SHP77 treated with DMSO at 0.1 percent for 48 hours (cell line): ENCODE data around the gene NEB.
"Not testable (repeated sequence)": the region's sequence is repeated elsewhere in the genome, so short reads cannot be mapped to it uniquely, and the experiment has no call there.

Source experiments
- DNase-seq: peaks from one replicate; lab custom pipeline; 2025; lab: John Stamatoyannopoulos, UW

NEB gene

DNA sequence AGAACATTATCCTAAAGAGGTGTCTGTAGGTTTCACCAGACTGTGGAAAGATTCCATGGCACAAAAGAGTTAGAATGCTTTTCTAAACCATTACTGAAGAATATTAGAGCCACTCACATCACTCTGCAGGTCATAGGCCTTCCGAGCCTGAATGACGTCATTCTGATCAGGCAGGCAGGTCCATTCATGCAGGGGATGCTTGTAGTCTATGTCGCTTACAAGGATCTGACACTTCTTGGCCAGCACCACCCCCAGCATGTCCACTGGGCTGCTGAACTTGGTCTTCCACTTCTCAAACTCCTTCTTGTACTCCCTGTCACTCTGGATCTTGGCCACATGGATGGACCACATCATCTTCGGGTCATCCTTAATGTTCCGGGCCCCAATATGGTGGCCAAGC lies 120.1 kb downstream of the NEB start:
- no peak for DNase-seq

DNA sequence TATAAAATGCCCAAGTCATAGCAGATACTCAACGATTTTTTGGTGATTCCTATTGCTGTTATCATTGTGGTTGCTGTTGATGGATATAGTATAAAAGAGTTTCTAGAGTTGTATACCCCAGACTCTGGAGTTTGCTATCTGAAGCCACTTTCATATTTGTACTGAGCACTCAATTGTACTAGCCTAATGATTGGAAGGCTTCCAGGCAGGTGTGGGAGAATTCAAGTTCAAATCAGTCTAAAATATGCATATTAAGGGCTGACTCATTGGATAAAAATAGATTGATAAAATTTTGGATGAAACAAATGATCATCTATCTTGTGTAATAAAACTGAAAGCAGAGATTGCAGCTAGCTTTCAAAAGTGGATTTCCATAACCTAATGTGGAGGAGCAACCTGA lies 122.9 kb downstream of the NEB start:
- no peak for DNase-seq

DNA sequence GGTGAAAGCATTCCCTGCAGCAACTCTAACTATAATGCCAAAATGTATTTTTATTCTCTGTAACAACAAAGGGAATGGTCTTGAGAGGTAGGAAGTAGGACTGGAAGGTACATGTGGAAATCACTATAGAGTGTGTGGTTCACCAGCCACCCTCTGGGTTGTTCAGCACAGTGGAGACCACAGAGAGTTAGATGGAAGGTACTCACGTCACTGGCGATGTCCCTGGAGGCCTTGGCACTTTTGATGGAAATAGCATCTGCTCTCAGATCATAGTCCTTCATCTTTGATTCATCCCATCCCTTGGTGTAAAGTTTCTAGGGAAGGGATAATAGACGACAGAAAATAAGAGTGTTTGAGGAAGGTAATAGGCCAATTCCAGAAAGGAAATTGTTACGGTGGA lies 124.0 kb downstream of the NEB start:
- DNase-seq: no peak

DNA sequence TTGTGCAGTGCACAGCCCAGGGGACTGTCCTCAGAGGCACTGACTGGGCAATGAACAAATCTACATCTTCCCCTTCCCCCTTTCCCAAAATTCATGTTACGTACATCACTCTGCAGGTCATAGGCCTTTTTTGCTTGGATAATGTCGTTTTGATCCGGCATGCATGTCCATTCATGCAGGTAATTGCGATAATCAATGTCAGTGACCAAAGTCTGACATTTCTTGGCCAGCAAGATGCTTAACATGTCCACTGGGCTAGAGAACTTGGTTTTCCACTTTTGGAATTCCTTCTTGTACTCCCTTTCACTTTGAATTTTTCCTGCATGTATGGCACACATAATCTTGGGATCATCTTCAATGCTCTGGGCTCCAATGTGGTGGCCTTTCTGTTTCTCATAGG lies 124.6 kb downstream of the NEB start:
- DNase-seq: no peak

DNA sequence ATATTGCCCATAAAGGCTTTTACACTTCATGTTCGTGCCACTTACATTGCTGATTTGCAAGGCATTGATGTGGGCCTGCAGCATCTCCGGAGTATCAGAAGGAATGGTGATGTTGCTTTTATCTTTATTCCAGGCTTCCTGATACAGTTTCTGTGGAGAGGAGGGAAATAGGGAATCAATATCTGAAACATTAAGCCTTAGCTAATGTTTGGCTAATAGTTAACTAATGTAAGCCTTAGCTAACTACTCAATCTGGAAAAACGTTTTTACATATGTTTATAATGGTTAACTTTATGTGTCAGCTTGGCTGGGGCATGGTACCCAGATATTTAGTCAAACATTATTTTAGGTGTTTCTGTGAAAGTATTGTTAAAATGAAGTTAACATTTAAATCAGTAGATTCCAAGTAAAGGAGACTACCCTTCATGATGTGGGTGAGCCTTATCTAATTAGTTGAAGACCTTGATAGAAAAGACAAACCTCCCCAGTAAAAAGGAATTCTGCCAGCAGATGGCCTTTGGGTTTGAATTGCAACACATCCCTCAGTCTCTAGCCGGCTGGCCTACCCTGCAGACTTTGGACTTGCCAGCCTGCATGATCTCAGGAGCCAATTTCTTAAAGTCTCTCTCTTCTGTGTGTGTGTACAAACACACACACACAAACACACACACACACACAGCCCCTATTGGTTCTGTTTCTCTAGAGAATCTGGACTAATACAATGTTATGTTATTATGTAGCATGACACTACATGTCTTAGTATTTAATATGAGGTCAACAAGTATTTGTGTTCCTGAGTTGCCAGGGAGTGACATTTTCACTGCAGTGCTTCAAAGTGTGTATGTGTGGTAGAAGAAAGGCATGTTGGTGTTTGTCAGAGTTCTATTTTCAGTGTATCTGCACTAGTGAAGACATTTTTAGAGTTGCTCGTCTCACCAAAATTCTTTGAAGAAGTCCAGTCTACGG lies 126.5 kb downstream of the NEB start:
- not testable (repeated sequence) for DNase-seq

GRCh38 chr2:151603530-151603929 lies 130.7 kb downstream of the NEB start:
- not testable (repeated sequence) for DNase-seq

DNA sequence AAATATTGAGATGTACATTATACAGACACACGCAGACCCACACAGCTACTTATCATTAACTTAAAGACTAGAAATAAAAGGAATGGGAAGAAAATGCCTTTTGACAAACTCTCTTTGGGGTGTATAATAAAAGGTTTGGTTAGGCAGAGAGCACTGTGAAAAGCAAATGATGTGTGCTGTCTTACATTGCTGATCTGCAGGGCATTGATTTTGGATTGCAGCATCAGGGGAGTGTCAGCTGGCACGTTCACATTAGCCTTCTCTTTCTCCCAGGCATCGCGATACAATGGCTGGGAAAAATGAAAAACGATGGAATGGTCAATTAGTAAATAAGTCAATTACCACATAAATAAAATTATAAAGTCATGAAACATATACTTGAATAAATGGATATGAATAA lies 131.9 kb downstream of the NEB start:
- DNase-seq: not testable (repeated sequence)

- DNase-seq: not testable (repeated sequence)
These were observed 132.5 kb downstream of the NEB start for GRCh38 chr2:151601803-151602202.

DNA sequence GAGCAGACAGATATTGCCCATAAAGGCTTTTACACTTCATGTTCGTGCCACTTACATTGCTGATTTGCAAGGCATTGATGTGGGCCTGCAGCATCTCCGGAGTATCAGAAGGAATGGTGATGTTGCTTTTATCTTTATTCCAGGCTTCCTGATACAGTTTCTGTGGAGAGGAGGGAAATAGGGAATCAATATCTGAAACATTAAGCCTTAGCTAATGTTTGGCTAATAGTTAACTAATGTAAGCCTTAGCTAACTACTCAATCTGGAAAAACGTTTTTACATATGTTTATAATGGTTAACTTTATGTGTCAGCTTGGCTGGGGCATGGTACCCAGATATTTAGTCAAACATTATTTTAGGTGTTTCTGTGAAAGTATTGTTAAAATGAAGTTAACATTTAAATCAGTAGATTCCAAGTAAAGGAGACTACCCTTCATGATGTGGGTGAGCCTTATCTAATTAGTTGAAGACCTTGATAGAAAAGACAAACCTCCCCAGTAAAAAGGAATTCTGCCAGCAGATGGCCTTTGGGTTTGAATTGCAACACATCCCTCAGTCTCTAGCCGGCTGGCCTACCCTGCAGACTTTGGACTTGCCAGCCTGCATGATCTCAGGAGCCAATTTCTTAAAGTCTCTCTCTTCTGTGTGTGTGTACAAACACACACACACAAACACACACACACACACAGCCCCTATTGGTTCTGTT lies 137.2 kb downstream of the NEB start:
- DNase-seq: not testable (repeated sequence)

DNA sequence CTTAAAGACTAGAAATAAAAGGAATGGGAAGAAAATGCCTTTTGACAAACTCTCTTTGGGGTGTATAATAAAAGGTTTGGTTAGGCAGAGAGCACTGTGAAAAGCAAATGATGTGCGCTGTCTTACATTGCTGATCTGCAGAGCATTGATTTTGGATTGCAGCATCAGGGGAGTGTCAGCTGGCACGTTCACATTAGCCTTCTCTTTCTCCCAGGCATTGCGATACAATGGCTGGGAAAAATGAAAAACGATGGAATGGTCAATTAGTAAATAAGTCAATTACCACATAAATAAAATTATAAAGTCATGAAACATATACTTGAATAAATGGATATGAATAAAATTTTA lies 142.4 kb downstream of the NEB start:
- not testable (repeated sequence) for DNase-seq

- not testable (repeated sequence) for DNase-seq
These were observed 142.9 kb downstream of the NEB start for GRCh38 chr2:151591250-151591907.

DNA sequence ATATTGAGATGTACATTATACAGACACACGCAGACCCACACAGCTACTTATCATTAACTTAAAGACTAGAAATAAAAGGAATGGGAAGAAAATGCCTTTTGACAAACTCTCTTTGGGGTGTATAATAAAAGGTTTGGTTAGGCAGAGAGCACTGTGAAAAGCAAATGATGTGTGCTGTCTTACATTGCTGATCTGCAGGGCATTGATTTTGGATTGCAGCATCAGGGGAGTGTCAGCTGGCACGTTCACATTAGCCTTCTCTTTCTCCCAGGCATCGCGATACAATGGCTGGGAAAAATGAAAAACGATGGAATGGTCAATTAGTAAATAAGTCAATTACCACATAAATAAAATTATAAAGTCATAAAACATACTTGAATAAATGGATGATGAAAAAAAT lies 153.0 kb downstream of the NEB start:
- not testable (repeated sequence) for DNase-seq

- DNase-seq: not testable (repeated sequence)
These were observed 153.6 kb downstream of the NEB start for GRCh38 chr2:151580697-151581096.

GRCh38 chr2:151577116-151577515 lies 157.2 kb downstream of the NEB start:
- no peak for DNase-seq

GRCh38 chr2:151576080-151576479 lies 158.2 kb downstream of the NEB start:
- no peak for DNase-seq

- DNase-seq: no peak
These were observed 158.9 kb downstream of the NEB start for GRCh38 chr2:151575338-151575737.

DNA sequence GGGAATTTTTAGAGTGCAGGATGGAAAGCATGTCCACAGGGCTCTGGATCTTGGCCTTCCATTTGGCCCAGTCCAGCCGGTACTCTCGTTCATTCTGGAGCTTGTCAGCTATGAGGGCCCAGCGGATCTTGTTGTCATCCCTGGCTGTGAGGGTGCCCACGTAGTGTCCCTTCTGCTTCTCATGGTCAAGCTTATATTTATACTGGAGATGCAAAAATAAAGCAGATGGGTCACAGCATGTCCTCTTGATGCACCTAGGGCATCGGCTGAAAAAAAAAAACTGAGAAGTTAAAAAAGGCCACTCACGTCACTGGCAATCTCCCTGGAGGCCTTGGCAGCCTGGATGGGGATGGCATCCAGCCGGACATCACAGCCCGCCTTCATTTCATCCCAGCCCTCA lies 164.1 kb downstream of the NEB start:
- no peak for DNase-seq

GRCh38 chr2:151569167-151569566 lies 165.1 kb downstream of the NEB start:
- DNase-seq: no peak

DNA sequence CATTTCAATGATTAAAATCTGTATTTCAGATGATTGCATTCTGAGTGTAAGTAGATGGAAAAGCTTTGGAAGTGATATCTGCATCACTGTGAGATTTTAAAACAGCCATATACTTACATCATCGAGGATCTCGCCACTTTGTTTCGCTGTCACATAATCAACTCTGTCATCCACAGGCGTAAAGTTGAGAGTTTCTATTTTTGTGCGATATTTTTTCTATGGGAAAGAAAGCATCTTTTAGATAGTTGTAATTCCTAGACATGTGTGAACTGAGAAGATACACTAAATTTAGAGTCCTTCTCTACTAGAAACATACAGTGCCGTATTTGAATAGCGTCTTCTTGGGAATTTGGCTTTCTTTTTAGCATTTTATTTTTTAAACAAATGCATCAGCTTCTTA lies 165.8 kb downstream of the NEB start:
- no peak for DNase-seq

DNA sequence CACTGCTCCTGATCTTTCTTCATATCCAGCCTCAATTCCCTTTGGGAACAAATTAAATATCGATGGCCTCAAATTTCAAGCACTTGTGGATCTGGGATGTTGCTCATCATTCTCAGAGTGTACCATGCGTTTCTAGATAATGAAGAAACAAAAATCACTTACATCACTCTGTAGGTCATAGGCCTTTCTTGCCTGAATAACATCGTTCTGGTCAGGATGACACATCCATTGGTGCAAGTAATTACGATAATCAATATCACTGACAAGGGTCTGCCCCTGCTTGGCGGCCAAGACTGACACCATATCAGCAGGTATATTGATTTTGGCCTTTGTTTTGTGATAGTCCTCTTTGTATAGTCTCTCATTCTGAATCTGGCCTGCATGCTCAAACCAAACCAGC lies 167.3 kb downstream of the NEB start:
- DNase-seq: no peak

GRCh38 chr2:151562398-151562797 lies 171.9 kb downstream of the NEB start:
- DNase-seq: no peak

GRCh38 chr2:151560289-151560688 lies 174.0 kb downstream of the NEB start:
- no peak for DNase-seq

GRCh38 chr2:151559431-151559830 lies 174.8 kb downstream of the NEB start:
- DNase-seq: not testable (repeated sequence)
